Testis (tissue), 2 donors: ENCODE data around the gene BGN.

Source experiments
- CTCF ChIP-seq, 3 experiments: fragments of 450-650 bp in 2 of 3; fragments of 200-600 bp in 1 of 3; sonication (generic) in 1 of 3; IDR thresholded peaks; one replicate each; pipeline ENCODE4 v1.5.1; 2016 to 2019; ENCODE audit warnings: antibody characterized with exemption in 3 of 3, mild to moderate bottlenecking in 2 of 3, moderate library complexity in 1 of 3
- POLR2A ChIP-seq: fragments of 450-650 bp; IDR thresholded peaks from one replicate; pipeline ENCODE4 v1.6.1; 2017; ENCODE audit warnings: antibody characterized with exemption, mild to moderate bottlenecking, moderate library complexity

DNA sequence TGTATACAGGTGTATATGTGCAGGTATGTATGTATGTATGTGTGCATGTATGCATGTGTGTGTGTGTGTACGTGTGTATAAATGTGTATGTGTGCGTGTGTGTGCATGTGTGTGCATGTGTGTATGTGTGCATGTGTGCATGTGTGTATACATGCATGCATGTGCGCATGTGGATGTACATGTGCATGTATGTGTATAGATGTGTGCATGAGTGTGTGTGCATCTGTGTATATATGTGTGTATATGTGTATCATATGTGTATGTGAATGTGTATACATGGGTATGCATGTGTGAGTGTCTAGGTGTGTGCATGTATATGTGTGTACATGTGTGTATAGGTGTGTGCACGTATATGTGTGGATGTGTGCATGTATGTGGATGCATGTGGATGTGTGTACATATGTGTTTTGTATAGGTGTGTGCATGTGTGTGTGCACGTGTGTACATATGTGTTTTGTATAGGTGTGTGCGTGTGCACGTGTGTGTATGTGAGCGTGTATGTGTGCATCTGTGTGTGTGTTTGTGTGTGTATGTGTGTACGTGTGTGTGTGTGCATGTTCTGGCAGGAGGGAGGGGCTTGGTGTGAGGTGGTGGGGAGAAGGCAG lies 6.0 kb downstream of the BGN start:
- no peak for TF ChIP-seq CTCF (IDR thresholded peaks at IDR 0.05)
- no peak for TF ChIP-seq POLR2A
